GM13977 (cell line): Measurements from ENCODE around the gene SRRM5.

Experiments used
- DNase-seq: peaks from one replicate; pipeline ENCODE4 v3.0.0; 2012; ENCODE audit warnings: low spot score
- in situ Hi-C: fragments of 300-500 bp; cut with MboI; formaldehyde crosslinking; loops from one replicate; pipeline ENCODE4 v1.12.0; 2022; ENCODE audit warnings: low sequenced_read_pairs, low pct_unique_long_range_greater_than_20kb, mixed read lengths, inconsistent platforms; ENCODE audit not compliant: unreplicated experiment
- TF ChIP-seq, protein P1 (sequence below): IDR thresholded peaks from 2 replicates; pipeline ENCODE4 v1.5.1; 2012; ENCODE audit warnings: mild to moderate bottlenecking, control low read depth; ENCODE audit not compliant: insufficient read depth; ENCODE audit errors: extremely low read depth, missing control alignments

The SRRM5 gene

DNA sequence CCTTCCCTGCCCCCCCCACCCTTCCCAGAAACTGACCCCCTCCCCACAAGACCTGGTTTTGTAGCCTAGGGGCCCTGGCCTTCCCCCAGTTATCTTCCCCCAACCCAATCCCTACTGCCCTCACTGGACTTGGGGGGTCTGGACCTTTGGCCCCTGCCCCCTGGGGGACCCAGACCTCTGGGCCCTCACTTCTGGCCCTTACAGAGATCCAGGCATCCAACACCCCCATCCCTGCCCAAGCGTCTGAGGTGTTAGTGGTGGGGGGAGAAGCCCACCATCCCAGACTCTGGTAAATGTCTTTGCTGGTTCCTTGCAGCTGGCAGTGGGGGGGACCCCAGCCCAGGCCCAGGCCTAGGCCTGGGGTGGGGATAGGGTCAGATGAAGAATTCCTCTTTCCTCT is 11.1 kb downstream of the SRRM5 start:
- in situ Hi-C loops: no loop called here
- no peak for DNase-seq

DNA sequence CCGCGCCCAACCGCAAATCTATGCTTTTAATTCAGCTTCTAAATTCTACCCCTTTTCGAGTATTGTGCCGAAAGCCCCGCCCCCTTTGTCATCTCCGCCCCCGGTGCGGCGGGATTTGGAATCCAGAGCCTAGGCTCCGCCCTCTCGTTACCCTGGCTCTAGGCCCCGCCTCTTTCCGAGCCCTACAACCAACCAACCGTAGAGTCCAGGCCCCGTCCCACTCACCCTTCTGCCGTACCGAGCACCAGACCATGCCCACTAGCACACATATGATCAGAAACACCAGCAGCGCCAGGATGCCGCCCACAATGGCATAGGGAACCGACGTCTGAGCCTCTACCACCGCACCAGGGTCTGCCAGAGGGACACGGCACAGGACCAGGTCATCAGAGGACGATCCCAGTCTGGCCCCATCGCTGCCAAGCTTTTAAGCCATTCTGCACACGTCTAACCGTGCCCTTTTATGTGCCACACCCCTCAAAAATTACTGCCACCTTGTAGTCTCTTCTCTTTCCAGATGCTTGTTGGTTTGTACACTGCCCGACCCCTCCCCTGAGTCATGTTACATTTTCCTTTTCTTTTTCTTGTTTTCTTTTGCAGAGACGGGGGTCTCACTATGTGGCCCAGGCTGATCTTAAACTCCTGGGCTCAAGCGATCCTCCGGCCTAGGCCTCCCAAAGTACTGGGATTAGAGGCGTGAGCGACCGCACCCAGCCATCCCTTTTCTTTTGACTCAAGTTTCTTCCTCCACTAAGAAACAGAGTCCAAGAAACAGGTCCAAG is 12.2 kb downstream of the SRRM5 start:
- in situ Hi-C loops: no loop called here
- DNase-seq: no peak
- TF ChIP-seq, protein P1, sequence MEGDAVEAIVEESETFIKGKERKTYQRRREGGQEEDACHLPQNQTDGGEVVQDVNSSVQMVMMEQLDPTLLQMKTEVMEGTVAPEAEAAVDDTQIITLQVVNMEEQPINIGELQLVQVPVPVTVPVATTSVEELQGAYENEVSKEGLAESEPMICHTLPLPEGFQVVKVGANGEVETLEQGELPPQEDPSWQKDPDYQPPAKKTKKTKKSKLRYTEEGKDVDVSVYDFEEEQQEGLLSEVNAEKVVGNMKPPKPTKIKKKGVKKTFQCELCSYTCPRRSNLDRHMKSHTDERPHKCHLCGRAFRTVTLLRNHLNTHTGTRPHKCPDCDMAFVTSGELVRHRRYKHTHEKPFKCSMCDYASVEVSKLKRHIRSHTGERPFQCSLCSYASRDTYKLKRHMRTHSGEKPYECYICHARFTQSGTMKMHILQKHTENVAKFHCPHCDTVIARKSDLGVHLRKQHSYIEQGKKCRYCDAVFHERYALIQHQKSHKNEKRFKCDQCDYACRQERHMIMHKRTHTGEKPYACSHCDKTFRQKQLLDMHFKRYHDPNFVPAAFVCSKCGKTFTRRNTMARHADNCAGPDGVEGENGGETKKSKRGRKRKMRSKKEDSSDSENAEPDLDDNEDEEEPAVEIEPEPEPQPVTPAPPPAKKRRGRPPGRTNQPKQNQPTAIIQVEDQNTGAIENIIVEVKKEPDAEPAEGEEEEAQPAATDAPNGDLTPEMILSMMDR: no peak

More for the DNA sequence above, 11.1 kb downstream of the SRRM5 start:
- TF ChIP-seq, protein P1: no peak

- TF ChIP-seq, protein P1: peak; percentile 75
- in situ Hi-C loops: no loop called here
- peak; percentile 89 for DNase-seq
Observed at GRCh38 chr19:43624933-43625332, 13.0 kb downstream of the SRRM5 start.

GRCh38 chr19:43625918-43626579 is 14.2 kb downstream of the SRRM5 start:
- no peak for DNase-seq
- in situ Hi-C loops: no loop called here
- TF ChIP-seq, protein P1: no peak

DNA sequence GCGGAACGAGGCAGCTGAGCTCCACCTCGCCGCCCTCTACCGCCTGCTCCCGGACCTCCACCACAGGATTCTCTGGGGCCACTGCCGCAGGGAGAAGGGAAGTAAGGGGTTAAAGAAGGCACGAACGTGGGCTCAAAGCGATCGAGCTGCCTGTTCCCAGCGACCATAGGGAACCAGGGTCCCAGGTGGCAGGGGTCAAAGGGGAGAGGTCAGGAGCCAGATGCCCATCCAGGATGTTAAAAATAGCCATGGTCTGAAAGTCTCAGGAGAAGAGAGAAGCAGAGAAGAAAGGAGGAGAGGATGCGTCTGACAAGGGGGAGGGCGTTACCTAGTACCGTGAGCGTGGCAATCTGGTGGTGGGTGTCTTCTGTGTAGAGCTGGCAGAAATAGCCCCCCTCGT is 14.9 kb downstream of the SRRM5 start:
- in situ Hi-C loops: no loop called here
- TF ChIP-seq, protein P1: no peak
- DNase-seq: no peak

- no peak for DNase-seq
Observed at GRCh38 chr19:43628646-43629326, 16.9 kb downstream of the SRRM5 start.

More at GRCh38 chr19:43628646-43629326, 16.9 kb downstream of the SRRM5 start:
- in situ Hi-C loops: no loop called here
- TF ChIP-seq, protein P1: no peak
